ENCODE results near the gene HERC5. TPM values are rescaled to one million over a fixed set of nuclear protein-coding genes. Genes with fewer than 3 reads are reported as not detected.

HERC5 gene
- total RNA-seq, 1 experiment from 2014 or later = 0.63 TPM

- Mint-ChIP-seq H3K36me3 (ENCODE audit: insufficient read depth, unreplicated experiment) (no peaks in the 10 kb centered on the region), H3K4me1 (ENCODE audit: insufficient read depth, unreplicated experiment) (peaks cover 6% of the 10 kb centered on the region), H3K27me3 (ENCODE audit: insufficient read depth, unreplicated experiment) (peaks cover 12% of the 10 kb centered on the region), H3K4me3 (ENCODE audit: unreplicated experiment) (no peak overlapping the region), H3K9me3 (ENCODE audit: unreplicated experiment) (no peaks in the 10 kb centered on the region), H3K27ac (ENCODE audit: low read depth, unreplicated experiment) (no peak overlapping the region)
- BruUV-seq (replicated peaks) = no TSS peak
- intact Hi-C loops (cut with micrococcal nuclease) = no loop called here
- ChIA-PET POLR2A (interaction anchor here (1.3 kb wide), 1 partner anchor 10 kb away, joined by 4 read pairs; no protein-coding TSS in a partner anchor), CTCF (interaction anchor here (0.7 kb wide), 1 partner anchor 99 kb away, joined by 3 read pairs; the partner anchor contains the start of gene HERC6)
- no peak for DNase-seq (ENCODE audit: unreplicated experiment)
- no peak for TF ChIP-seq CTCF (IDR thresholded peaks at IDR 0.05; ENCODE audit: unreplicated experiment)
These were observed 20.4 kb downstream of the HERC5 start for GRCh38 chr4:88477229-88477860.

- Mint-ChIP-seq H3K4me1 (ENCODE audit: insufficient read depth, unreplicated experiment) (peaks cover 3% of the 10 kb centered on the region), H3K27ac (ENCODE audit: low read depth, unreplicated experiment) (no peak overlapping the region), H3K27me3 (ENCODE audit: insufficient read depth, unreplicated experiment) (peaks cover 6% of the 10 kb centered on the region), H3K36me3 (ENCODE audit: insufficient read depth, unreplicated experiment) (no peaks in the 10 kb centered on the region), H3K4me3 (ENCODE audit: unreplicated experiment) (no peak overlapping the region), H3K9me3 (ENCODE audit: unreplicated experiment) (no peaks in the 10 kb centered on the region)
- no peak for TF ChIP-seq CTCF (IDR thresholded peaks at IDR 0.05; ENCODE audit: unreplicated experiment)
- CTCF ChIA-PET = interaction anchor here (0.6 kb wide), 1 partner anchor 12 kb away, joined by 3 read pairs; no protein-coding TSS in a partner anchor
- no TSS peak for BruUV-seq (replicated peaks)
- POLR2A ChIA-PET = interaction anchor here (1.3 kb wide), 1 partner anchor 10 kb away, joined by 4 read pairs; no protein-coding TSS in a partner anchor
- DNase-seq (ENCODE audit: unreplicated experiment) = no peak
- intact Hi-C loops (cut with micrococcal nuclease) = no loop called here
These were observed 21.3 kb downstream of the HERC5 start for GRCh38 chr4:88478247-88478646.

GRCh38 chr4:88481537-88481936 is 24.6 kb downstream of the HERC5 start:
- H3K4me1 Mint-ChIP-seq (ENCODE audit: insufficient read depth, unreplicated experiment) = no peaks in the 10 kb centered on the region
- no peak overlapping the region for H3K27ac Mint-ChIP-seq (ENCODE audit: low read depth, unreplicated experiment)

More at GRCh38 chr4:88481537-88481936, 24.6 kb downstream of the HERC5 start:
- no peak for DNase-seq (ENCODE audit: unreplicated experiment)
- POLR2A ChIA-PET = no interaction called here
- Mint-ChIP-seq H3K9me3 (ENCODE audit: unreplicated experiment) (no peaks in the 10 kb centered on the region), H3K27me3 (ENCODE audit: insufficient read depth, unreplicated experiment) (no peaks in the 10 kb centered on the region), H3K4me3 (ENCODE audit: unreplicated experiment) (no peak overlapping the region), H3K36me3 (ENCODE audit: insufficient read depth, unreplicated experiment) (no peaks in the 10 kb centered on the region)
- intact Hi-C loops (cut with micrococcal nuclease) = no loop called here
- CTCF ChIA-PET = interaction anchor here (0.6 to 1.0 kb wide), 3 partner anchors 23 to 71 kb away, joined by 3 read pairs; partner anchors contain the start of gene HERC5
- TF ChIP-seq CTCF (IDR thresholded peaks at IDR 0.05; ENCODE audit: unreplicated experiment) = no peak
- no TSS peak for BruUV-seq (replicated peaks)

Measured in MCF 10A (cell line).